H1 (cell line): Measurements from ENCODE around the gene DYNC1I2. TPM values are rescaled to one million over a fixed set of nuclear protein-coding genes. Genes with fewer than 3 reads are reported as not detected.

Experiments
- CTBP2 ChIP-seq: IDR thresholded peaks from 2 replicates; pipeline ENCODE4 v1.7.0; 2011; ENCODE audit warnings: borderline replicate concordance, mild to moderate bottlenecking, moderate library complexity, mixed read lengths, low read length; ENCODE audit not compliant: insufficient read depth, insufficient read length
- EGR1 ChIP-seq: IDR thresholded peaks from 2 replicates; pipeline ENCODE4 v1.6.1; 2011; ENCODE audit warnings: low read depth, low read length, borderline replicate concordance
- EP300 ChIP-seq, 2 experiments: IDR thresholded peaks; 1 replicate in 1 of 2; 2 replicates in 1 of 2; pipeline ENCODE4 v1.6.1; 2011 to 2012; ENCODE audit warnings: low read depth in 2 of 2, low read length in 2 of 2, mild to moderate bottlenecking in 2 of 2, borderline replicate concordance in 1 of 2, inconsistent platforms in 1 of 2, moderate library complexity in 1 of 2
- FOSL1 ChIP-seq: IDR thresholded peaks from 2 replicates; pipeline ENCODE4 v1.6.1; 2011; ENCODE audit warnings: mild to moderate bottlenecking, low read depth, low read length, moderate library complexity; ENCODE audit not compliant: insufficient read depth
- HDAC2 ChIP-seq, 2 experiments: fragments of 300-600 bp in 1 of 2; sonication (generic) in 1 of 2; IDR thresholded peaks; 2 replicates each; pipeline ENCODE4 v1.6.1; 2011 to 2012; ENCODE audit warnings: low read depth in 2 of 2, low read length in 2 of 2, mild to moderate bottlenecking in 2 of 2, moderate library complexity in 2 of 2, borderline replicate concordance in 1 of 2, inconsistent platforms in 1 of 2
- POLR2AphosphoS5 ChIP-seq: IDR thresholded peaks from 2 replicates; pipeline ENCODE4 v1.6.1; 2011; ENCODE audit warnings: low read depth, low read length
- POU5F1 ChIP-seq: IDR thresholded peaks from 2 replicates; pipeline ENCODE4 v1.6.1; 2011; ENCODE audit warnings: low read depth, mild to moderate bottlenecking, low read length, moderate library complexity
- RNF2 ChIP-seq: fragments of 200-900, 300-1000 bp; sonication (generic); IDR thresholded peaks from 2 replicates; pipeline ENCODE4 v1.7.1; 2016; ENCODE audit warnings: borderline replicate concordance, low read depth, mild to moderate bottlenecking, antibody characterized with exemption, low read length; ENCODE audit not compliant: poor library complexity, severe bottlenecking; ENCODE audit errors: missing control alignments
- TAF7 ChIP-seq: optimal IDR thresholded peaks from 2 replicates; pipeline ENCODE3; 2011; ENCODE audit warnings: low read depth, mild to moderate bottlenecking, inconsistent platforms, low read length, moderate library complexity, borderline replicate concordance
- TBP ChIP-seq: IDR thresholded peaks from 2 replicates; pipeline ENCODE4 v1.6.1; 2011; ENCODE audit warnings: low read depth, low read length, improper control_type of control experiment
- TEAD4 ChIP-seq: IDR thresholded peaks from 2 replicates; pipeline ENCODE4 v1.6.1; 2012; ENCODE audit warnings: low read depth, low read length, inconsistent platforms, mixed read lengths
- YY1 ChIP-seq: IDR thresholded peaks from 2 replicates; pipeline ENCODE4 v1.6.1; 2011; ENCODE audit warnings: low read depth, mild to moderate bottlenecking, low read length
- polyA plus RNA-seq, 7 experiments: library from polyadenylated mRNA; depleted of rRNA in 3 of 7; stranded (reverse) in 5 of 7; unstranded in 2 of 7; fragments of >200 nt in 5 of 7; fragments of 200-250 nt in 2 of 7; gene quantifications; 1 replicate in 5 of 7; 2 replicates in 1 of 7; 4 replicates in 1 of 7; pipeline versions ENCODE4 v1.2.1 to v1.2.3, GENCODE V29; 2011 to 2013; ENCODE audit warnings: missing spikeins in 2 of 7, mixed read lengths in 2 of 7
- total RNA-seq: library from RNA; stranded (reverse); fragmentation: NEBNext Ultra II Directional; extraction: Animal tissue kit (Norgen Biotek cat#: 25700); gene quantifications from 2 replicates; pipeline ENCODE4 v1.2.1, GENCODE V29; 2021
- TF ChIP-seq, protein P1 (sequence below): IDR thresholded peaks from 2 replicates; pipeline ENCODE4 v1.6.1; 2012; ENCODE audit warnings: low read length, inconsistent platforms

DYNC1I2 gene
- total and polyA plus RNA-seq, 2 of the 8 experiments (the other 6 are each of a cell fraction or from before 2014, with no cell fraction given): 67.3 to 68.1 TPM

DNA sequence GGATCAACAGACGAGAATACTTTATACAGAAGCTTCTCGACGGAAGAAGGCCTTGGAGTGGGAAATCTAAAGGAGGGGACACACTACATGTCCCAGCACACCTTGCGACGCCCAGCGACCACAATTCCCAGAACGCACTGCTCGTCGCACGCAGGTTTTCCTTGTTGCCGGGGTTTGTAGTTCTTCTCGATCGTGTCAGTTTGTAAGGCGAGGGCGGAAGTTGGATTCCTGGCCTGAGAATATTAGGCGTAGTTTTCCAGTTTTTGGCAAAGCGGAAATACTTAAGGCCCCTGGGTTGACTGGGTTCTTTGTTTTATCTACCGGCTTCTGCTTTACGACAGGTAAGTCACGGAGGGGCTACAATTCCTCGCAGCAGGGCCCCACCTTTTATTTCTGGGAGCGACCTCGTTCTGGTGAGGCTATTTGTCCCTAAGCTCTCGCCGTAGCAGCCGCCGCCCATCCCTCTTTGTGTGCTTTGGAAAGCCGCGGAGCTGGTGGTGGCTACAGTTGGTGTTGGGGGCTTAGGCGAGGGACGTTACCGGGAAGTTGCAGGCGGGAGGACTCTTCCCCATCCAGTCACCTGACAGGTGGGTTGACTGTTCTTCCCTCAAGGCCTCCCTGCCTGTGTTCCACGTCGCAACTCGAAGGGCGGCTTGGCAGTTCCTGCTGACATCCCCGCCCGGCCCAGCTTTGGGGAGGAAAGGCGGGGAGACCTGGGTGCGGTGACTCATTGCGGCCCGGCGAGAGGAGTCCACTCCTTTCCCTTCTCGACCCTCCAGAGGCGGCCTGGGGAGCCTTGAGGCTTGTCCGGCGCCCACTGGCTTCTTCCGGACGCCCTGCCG lies at the start of gene DYNC1I2 (continued):
- TF ChIP-seq, protein P1, sequence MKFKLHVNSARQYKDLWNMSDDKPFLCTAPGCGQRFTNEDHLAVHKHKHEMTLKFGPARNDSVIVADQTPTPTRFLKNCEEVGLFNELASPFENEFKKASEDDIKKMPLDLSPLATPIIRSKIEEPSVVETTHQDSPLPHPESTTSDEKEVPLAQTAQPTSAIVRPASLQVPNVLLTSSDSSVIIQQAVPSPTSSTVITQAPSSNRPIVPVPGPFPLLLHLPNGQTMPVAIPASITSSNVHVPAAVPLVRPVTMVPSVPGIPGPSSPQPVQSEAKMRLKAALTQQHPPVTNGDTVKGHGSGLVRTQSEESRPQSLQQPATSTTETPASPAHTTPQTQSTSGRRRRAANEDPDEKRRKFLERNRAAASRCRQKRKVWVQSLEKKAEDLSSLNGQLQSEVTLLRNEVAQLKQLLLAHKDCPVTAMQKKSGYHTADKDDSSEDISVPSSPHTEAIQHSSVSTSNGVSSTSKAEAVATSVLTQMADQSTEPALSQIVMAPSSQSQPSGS: no peak
- TF ChIP-seq EGR1: no peak
- TF ChIP-seq POU5F1: no peak
- peak; percentile 62; the same call in 1 of the 2 replicates for TF ChIP-seq TBP
- no peak for TF ChIP-seq FOSL1
- TF ChIP-seq TEAD4: peak; percentile 31; the same call in 1 of the 2 replicates
- TF ChIP-seq CTBP2: peak; percentile 24
- peak in 1 of 2 experiments; percentile 94; a peak in 2 of 4 replicates for TF ChIP-seq HDAC2 (IDR thresholded peaks at IDR 0.05; ENCODE audit: borderline replicate concordance in 1 of 2, low read depth in 2 of 2, low read length in 2 of 2)
- TF ChIP-seq POLR2AphosphoS5: peak; percentile 57; the same call in 1 of the 2 replicates
- TF ChIP-seq EP300 (IDR thresholded peaks at IDR 0.05; ENCODE audit: borderline replicate concordance in 1 of 2, low read depth in 2 of 2, low read length in 2 of 2): no peak
- TF ChIP-seq TAF7: no peak
- no peak for TF ChIP-seq RNF2
- no peak for TF ChIP-seq YY1
